Myocyte (in vitro differentiated cells): ENCODE results near the gene GRIK3. TPM values are rescaled to one million over a fixed set of nuclear protein-coding genes. Genes with fewer than 3 reads are reported as not detected.

ENCODE experiments used
- DNase-seq: peaks from one replicate; pipeline ENCODE4 v3.0.0-alpha.2; 2012; ENCODE audit warnings: low read depth
- total RNA-seq: library from RNA; depleted of rRNA; stranded (reverse); fragments of >200 nt; gene quantifications from 2 replicates; pipeline ENCODE4 v1.2.3, GENCODE V29; 2014

Gene GRIK3
- total RNA-seq, 1 donor from 2014 or later, result not detected

DNA sequence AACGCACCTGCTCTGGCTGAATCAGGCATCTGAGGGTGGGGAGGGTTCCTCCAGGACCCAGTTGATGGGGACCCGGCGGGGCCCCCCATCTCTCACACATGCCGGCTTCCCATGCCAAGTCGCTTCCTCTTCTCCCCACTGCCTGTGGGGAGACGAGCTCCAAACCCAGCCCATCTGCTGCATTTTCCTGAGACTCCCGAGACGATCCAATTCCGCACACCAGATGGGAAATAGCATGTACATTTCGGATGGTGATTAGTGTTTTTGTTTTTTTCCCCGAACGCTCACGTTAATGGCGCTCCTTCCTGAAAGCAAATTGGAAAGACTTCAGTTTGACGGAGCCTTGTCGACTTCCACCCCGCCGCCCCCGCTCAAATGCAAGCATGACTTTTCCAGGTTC lies 13.2 kb upstream of the GRIK3 start:
- DNase-seq, result no peak

- DNase-seq, result no peak
These were observed 8.8 kb upstream of the GRIK3 start for GRCh38 chr1:37043101-37043500.

DNA sequence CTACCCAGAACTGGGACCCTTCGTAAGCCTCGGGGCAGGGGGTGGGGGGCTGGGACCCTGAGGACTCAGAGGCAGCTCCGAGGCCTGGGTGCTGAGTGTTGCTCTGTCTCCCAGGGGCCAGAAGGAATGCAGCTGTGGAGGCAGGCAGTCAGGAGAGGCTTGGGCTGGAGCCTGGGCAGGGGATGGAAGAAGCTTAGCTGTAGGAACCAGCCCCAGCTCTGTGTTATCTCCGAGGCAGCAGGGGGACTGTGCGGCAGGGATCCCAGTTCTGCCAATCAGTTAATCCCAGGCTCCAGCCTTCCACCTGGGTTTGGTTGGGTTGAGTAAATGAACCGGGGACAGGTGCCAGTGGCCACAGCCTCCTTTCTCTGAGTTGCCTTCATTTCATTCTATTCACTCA lies 8.2 kb upstream of the GRIK3 start:
- DNase-seq, result no peak

- DNase-seq, result no peak
These were observed 7.2 kb upstream of the GRIK3 start for GRCh38 chr1:37041483-37041882.

GRCh38 chr1:37040773-37041172 lies 6.5 kb upstream of the GRIK3 start:
- no peak for DNase-seq

GRCh38 chr1:37040261-37040660 lies 5.9 kb upstream of the GRIK3 start:
- no peak for DNase-seq

DNA sequence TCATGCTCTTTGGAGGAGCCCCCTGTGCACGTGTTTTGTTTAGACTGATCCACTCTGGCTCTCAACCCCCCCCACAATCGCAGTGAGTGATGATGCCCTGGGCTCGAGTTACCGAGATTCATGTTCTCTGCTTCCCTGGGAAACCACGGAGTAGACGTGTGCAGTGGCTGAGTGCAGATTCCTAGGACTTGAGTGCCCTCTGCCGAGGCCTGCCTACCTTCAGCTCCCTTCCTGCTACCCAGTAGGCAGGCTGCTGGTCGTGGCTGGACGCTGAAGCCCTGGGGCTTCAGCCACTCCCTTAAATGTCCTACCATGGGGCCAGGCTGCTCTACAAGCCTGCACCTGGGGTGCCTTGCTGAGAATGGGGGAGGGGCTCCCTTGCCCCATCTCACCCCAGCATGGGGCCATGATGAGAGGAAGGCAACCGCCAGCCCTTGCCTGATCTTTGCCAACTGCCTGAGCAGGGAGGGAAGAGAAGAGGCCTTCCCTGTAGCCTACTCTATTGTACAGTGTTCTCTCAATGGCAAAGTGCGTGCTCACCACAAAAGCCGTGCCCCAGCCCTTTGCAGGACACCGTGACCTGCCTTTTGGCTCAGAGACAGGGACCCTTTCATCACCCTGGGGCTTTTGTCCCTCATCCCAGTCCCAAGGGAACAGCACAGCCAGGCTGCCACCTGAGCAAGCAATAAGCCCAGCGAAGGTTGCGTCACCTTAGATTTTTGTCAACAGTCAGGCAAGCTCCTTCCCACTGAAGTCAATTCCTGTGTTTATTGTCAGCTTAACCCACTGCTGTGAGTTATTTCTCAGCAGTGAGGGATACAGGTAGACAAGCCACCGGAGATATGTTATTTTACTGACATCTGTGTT lies 4.1 kb upstream of the GRIK3 start:
- no peak for DNase-seq

DNA sequence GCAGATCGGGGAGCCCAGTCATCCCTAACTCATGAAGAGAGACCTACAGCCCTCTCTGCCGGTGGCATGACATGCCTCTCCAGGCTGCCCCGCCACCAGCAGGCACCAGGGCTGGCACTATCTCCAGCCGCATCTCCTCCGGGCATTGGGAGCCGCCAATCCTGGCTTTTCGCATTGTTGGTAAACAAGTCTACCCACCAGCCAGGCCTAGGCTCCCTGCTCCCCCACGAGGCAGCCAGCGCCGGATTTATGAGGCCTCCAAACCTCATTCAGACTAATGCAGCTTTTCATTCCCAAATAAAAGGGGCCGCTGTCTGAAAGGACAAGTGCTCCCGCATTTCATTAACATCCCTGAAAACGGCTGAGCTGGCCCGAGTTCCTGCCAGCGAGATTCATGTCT lies 3.4 kb upstream of the GRIK3 start:
- DNase-seq, result no peak

GRCh38 chr1:37036667-37037053 lies 2.3 kb upstream of the GRIK3 start:
- DNase-seq, result no peak

DNA sequence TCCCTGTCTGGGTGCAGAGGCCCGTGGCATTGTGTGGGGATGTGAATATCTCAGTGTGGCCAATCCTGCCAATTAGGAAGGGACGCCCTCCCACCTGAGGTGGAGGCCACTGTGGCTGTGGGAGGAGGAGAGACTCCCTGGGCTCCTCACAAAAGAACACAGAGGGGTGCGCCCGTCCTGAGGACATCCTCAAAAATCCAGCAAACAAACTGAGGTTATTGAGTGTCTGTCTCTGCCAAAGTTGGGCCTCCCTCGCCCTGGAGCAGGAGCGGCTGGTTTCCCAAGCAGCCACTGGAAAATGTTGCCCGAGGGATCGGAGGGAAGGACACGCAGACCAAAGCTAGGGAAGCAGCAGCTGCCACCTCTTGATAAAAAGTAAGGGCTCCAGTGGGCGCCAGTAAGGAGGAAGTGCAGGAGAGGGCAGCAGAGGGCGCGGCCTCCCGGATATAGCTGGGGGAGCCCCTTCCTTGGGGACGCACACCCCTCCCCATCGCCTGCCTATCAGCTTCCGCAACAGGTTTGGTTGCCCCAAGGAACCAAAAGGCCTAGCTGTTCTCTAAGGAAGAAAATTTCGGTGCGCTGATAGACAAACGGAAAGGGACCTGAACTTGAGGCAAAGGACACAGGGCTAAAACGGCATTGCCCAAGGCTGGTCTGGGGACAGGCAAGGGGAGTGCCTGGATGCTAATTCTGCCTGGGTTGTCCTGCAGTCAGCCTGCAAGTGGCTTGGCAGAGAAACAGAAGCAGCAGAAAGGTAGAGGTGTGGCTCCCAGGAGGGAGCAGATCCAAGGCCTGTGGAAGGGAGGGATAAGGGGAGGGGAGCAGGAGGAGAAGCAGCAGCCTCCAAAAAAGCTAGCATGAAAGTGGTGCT lies 1.7 kb upstream of the GRIK3 start:
- DNase-seq, result no peak

GRCh38 chr1:37035014-37035691 lies 838 bp upstream of the GRIK3 start:
- no peak for DNase-seq

GRCh38 chr1:37033355-37034101 lies 787 bp downstream of the GRIK3 start:
- DNase-seq, result no peak

DNA sequence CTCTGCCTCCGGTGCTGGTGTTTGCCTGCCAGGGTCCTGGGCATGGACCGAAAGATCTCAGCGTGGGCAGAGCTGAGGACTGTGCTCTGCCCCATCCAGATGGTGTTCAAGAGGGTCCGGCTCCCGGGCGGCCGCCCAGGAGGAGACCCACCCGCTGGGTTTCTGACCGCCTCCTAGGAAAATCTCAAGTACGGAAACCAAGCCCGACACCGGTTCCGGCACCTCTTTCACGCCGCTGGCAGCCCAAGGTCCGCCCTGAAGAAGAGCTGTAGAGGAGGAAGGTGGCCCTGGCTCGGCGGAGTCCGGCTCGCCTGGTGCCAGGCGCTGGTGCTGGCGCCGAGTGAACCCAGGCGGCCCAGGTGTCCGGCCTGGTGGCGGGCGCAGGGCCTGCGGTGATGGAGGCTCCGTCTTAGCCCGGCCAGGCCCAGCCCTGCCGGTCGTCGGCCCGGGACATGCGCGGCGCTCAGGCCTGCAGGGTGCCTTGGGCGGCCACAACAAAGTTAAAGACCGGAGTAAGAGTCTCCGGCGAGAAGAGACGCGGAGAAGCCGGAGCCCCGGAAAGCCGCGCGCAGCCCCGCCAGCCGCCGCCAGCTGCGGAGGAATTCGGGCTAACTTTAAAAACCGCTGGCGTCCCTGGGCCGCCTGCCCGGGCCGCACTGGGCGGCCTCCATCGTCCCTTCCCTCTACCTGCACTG lies 1.5 kb downstream of the GRIK3 start:
- no peak for DNase-seq

DNA sequence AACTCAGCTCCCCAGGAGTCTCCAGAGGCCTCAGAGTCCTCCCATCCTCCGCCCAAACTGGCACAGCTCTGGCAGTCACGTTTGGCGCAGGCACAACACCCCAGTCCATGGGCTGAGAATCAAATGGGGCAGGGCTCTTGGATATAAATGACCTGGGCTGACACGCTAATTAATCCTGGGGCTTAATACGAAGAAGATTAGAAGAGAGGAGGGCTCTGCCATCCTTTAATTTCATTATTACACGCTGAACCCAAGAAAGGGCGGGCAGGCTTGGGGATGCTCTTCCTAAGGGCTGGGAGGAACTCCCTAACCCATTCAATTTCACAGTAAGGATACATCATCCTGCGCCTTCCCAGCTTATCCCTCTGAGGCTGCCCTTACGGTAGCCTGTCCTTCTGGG lies 2.4 kb downstream of the GRIK3 start:
- no peak for DNase-seq

- DNase-seq, result no peak
These were observed 2.9 kb downstream of the GRIK3 start for GRCh38 chr1:37031429-37031828.

- DNase-seq, result no peak
These were observed 5.2 kb downstream of the GRIK3 start for GRCh38 chr1:37028981-37029617.

DNA sequence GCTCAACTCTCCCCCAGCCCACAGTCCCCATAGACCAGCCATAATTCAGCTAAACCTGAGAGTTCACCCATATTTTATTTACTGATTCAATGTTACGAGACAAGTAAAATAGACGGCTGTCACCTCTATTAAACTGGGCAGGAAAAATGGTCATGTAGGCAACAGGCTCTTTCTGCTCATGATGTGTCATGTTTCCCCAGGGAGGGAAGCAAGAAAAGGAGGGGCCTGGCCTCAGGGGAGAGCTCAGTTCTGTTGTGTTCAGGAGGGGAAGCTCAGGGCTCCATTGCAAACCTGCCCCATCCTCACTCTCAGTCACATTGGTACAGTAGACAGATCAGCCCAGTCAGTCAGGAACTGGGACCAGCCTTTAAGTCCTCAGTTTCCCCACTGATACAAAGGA lies 12.8 kb downstream of the GRIK3 start:
- no peak for DNase-seq

DNA sequence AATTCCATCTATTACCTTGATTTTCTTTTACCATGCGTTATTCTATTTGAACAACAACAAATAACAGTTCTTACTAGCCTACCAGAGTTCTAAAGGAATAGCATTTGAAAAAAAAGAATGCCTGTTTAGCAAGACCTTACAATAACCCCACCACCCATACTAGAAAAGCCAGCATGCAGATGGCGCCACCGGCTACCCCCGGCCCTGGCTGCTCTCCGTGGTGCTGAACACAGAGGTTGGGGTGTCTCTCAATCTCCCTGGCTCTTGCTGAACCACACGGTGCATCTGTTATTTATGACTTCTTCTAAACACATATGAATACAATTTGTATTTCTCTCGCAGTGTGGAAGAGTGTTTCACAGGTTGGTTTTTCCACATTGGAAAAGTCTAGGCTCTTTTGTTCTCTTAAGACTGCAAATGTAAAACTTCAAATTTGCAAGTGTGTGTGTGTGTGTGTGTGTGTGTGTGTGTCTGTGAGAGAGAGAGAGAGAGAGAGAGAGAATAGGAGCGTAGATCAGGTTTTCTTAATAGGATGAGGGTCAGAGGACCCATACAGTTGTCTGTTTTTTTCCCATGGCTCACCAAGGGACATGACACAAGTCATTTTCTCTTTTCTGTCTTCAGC lies 13.6 kb downstream of the GRIK3 start:
- no peak for DNase-seq

GRCh38 chr1:37018510-37018909 lies 15.8 kb downstream of the GRIK3 start:
- no peak for DNase-seq

DNA sequence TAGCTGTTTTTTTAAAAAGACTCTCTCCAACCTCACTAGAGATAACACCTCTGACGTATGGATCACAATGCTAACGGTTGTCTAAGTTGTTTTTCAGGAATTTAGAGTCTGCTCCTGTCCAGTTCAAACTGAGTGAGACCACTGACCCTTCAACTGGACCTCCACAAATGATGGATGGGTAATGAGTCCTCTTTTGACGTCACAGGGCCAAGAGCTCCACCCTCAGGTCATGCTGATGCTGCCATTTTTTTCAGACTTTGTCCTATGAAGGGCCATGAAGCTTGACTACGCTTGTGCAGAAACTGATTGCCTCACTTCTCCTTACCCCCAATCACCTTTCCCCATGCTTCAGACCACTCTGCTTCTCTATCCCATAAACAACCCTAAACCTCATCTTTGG lies 16.6 kb downstream of the GRIK3 start:
- DNase-seq, result no peak
